COLO668 (cell line): Measurements from ENCODE around the gene HDAC4.

Experiments used
- DNase-seq: peaks from one replicate; lab custom pipeline; 2025; ENCODE audit not compliant: unreplicated experiment; lab: John Stamatoyannopoulos, UW

HDAC4 gene

GRCh38 chr2:239385096-239386000, 15.5 kb downstream of the HDAC4 start:
- no peak for DNase-seq

GRCh38 chr2:239383759-239384156, 17.1 kb downstream of the HDAC4 start:
- no peak for DNase-seq

- DNase-seq: no peak
These were observed 17.6 kb downstream of the HDAC4 start for GRCh38 chr2:239383036-239383758.

GRCh38 chr2:239382384-239382880, 18.4 kb downstream of the HDAC4 start:
- no peak for DNase-seq

- no peak for DNase-seq
These were observed 19.1 kb downstream of the HDAC4 start for GRCh38 chr2:239381709-239382134.

- DNase-seq: no peak
These were observed 19.8 kb downstream of the HDAC4 start for GRCh38 chr2:239380831-239381708.

- no peak for DNase-seq
These were observed 21.1 kb downstream of the HDAC4 start for GRCh38 chr2:239379641-239380170.

- DNase-seq: no peak
These were observed 21.7 kb downstream of the HDAC4 start for GRCh38 chr2:239378918-239379640.

- DNase-seq: no peak
These were observed 22.6 kb downstream of the HDAC4 start for GRCh38 chr2:239378021-239378917.

GRCh38 chr2:239377591-239377990, 23.2 kb downstream of the HDAC4 start:
- no peak for DNase-seq

GRCh38 chr2:239376942-239377531, 23.8 kb downstream of the HDAC4 start:
- no peak for DNase-seq

- no peak for DNase-seq
These were observed 24.5 kb downstream of the HDAC4 start for GRCh38 chr2:239376351-239376750.

GRCh38 chr2:239375278-239376061, 25.4 kb downstream of the HDAC4 start:
- no peak for DNase-seq

GRCh38 chr2:239374896-239375277, 25.9 kb downstream of the HDAC4 start:
- no peak for DNase-seq

- no peak for DNase-seq
These were observed 28.0 kb downstream of the HDAC4 start for GRCh38 chr2:239372835-239373234.

GRCh38 chr2:239371726-239372686, 28.8 kb downstream of the HDAC4 start:
- DNase-seq: no peak
